K562 (cell line): Measurements from ENCODE around the gene HMCES. TPM values are rescaled to one million over a fixed set of nuclear protein-coding genes. Genes with fewer than 3 reads are reported as not detected.
A peak's percentile ranks its signal among the peaks of the same experiment; 100 is the strongest.

Experiments used
- ARNT ChIP-seq, 2 experiments: fragments of 450-650 bp; IDR thresholded peaks; 2 replicates each; pipeline ENCODE4 v1.6.1; 2016; ENCODE audit warnings: mild to moderate bottlenecking in 1 of 2
- CC2D1A ChIP-seq: fragments of 450-650 bp; IDR thresholded peaks from 2 replicates; pipeline ENCODE4 v1.6.1; 2017; ENCODE audit warnings: mild to moderate bottlenecking
- CREB3L1 ChIP-seq: fragments of 450-650 bp; IDR thresholded peaks from 2 replicates; pipeline ENCODE4 v1.6.1; 2014; ENCODE audit warnings: low read depth, mild to moderate bottlenecking, moderate library complexity, borderline replicate concordance
- EGR1 ChIP-seq: fragments of 450-650 bp; conservative IDR thresholded peaks from 2 replicates; pipeline ENCODE4 v1.6.1; 2017; ENCODE audit warnings: mild to moderate bottlenecking
- FOXA1 ChIP-seq: fragments of 450-650 bp; IDR thresholded peaks from 2 replicates; pipeline ENCODE4 v1.6.1; 2016; ENCODE audit warnings: mild to moderate bottlenecking, borderline replicate concordance
- FOXK2 ChIP-seq, 2 experiments: fragments of 450-650 bp; IDR thresholded peaks in 1 of 2; conservative IDR thresholded peaks in 1 of 2; 2 replicates each; pipeline ENCODE4 v1.6.1; 2016; ENCODE audit warnings: low read depth in 2 of 2, mild to moderate bottlenecking in 1 of 2
- FOXP1 ChIP-seq: sonication (generic); formaldehyde crosslinking; IDR thresholded peaks from 2 replicates; pipeline ENCODE4 v1.8.0; 2022; ENCODE audit warnings: mild to moderate bottlenecking, missing genetic modification reagents
- GMEB1 ChIP-seq: fragments of 250-450 bp; sonication (Bioruptor Pico); IDR thresholded peaks from 2 replicates; pipeline ENCODE4 v1.4.0; 2020; ENCODE audit warnings: mild to moderate bottlenecking
- MTA1 ChIP-seq: fragments of 450-650 bp; IDR thresholded peaks from 2 replicates; pipeline ENCODE4 v1.6.1; 2017; ENCODE audit warnings: borderline replicate concordance
- PHF8 ChIP-seq: fragments of 200-600 bp; sonication (generic); IDR thresholded peaks from 2 replicates; pipeline ENCODE4 v1.6.1; 2012; ENCODE audit warnings: mixed run types, mild to moderate bottlenecking, inconsistent platforms, low read length, moderate library complexity, borderline replicate concordance
- TEAD4 ChIP-seq, 2 experiments: sonication (generic) in 1 of 2; formaldehyde crosslinking in 1 of 2; IDR thresholded peaks; 2 replicates each; pipeline versions ENCODE4 v1.6.1 to v1.8.0; 2012 to 2022; ENCODE audit warnings: borderline replicate concordance in 1 of 2, inconsistent platforms in 1 of 2, low read length in 1 of 2, mild to moderate bottlenecking in 1 of 2, missing genetic modification reagents in 1 of 2
- YBX1 ChIP-seq: fragments of 450-650 bp; IDR thresholded peaks from 2 replicates; pipeline ENCODE4 v1.7.1; 2016; ENCODE audit warnings: mild to moderate bottlenecking
- ZNF212 ChIP-seq: fragments of 450-650 bp; formaldehyde crosslinking; IDR thresholded peaks from 2 replicates; pipeline ENCODE4 v1.4.0; 2020; ENCODE audit warnings: mild to moderate bottlenecking
- ZNF407 ChIP-seq: fragments of 450-650 bp; IDR thresholded peaks from 2 replicates; pipeline ENCODE4 v1.6.1; 2016; ENCODE audit warnings: low read depth
- ZNF695 ChIP-seq: fragments of 450-650 bp; formaldehyde crosslinking; IDR thresholded peaks from 2 replicates; pipeline ENCODE4 v1.4.0; 2020; ENCODE audit warnings: mild to moderate bottlenecking, moderate library complexity
- ZNF696 ChIP-seq: fragments of 250-450 bp; sonication (Bioruptor Pico); conservative IDR thresholded peaks from 2 replicates; pipeline ENCODE4 v1.4.0; 2020; ENCODE audit warnings: mild to moderate bottlenecking, moderate library complexity
- polyA plus RNA-seq, 8 experiments: library from polyadenylated mRNA; depleted of rRNA in 4 of 8; stranded (reverse) in 5 of 8; unstranded in 3 of 8; fragments of >200 nt; fragmentation: Nextera tagmentation in 2 of 8; fragmentation: Illumina TruSeq in 1 of 8; extraction: Ambion mirVana in 2 of 8; extraction: Trizol in 1 of 8; gene quantifications; 2 replicates each; pipeline versions ENCODE4 v1.2.1 to v1.2.3, GENCODE V29; 2011 to 2014; ENCODE audit warnings: inconsistent platforms in 1 of 8, missing spikeins in 1 of 8
- total RNA-seq, 7 experiments: library from RNA; depleted of rRNA in 6 of 7; stranded (reverse); fragments of >200 nt in 6 of 7; fragmentation: Illumina TruSeq in 2 of 7; extraction: Trizol in 2 of 7; gene quantifications; 2 replicates each; pipeline versions ENCODE4 v1.2.1 to v1.2.3, GENCODE V29; 2011 to 2021; ENCODE audit warnings: low replicate concordance in 1 of 7
- TF ChIP-seq, protein P1 (sequence below): fragments of 250-450 bp; sonication (Bioruptor Pico); IDR thresholded peaks from 2 replicates; pipeline ENCODE4 v1.9.0; 2021; ENCODE audit warnings: mild to moderate bottlenecking

Gene HMCES
- total and polyA plus RNA-seq, 9 of the 15 experiments (the other 6 are each of a cell fraction or from before 2014, with no cell fraction given), result 18.8 to 45.3 (median 24.8) TPM

GRCh38 chr3:129316248-129317013, 37.8 kb downstream of the HMCES start (continued):
- TF ChIP-seq ZNF407 (no peak), PHF8 (peak; percentile 39; the same call in 1 of the 2 replicates), FOXA1 (no peak), ZNF212 (CRISPR knock-in tag) (no peak), FOXK2 (conservative IDR thresholded peaks at IDR 0.05 in 1 of 2, IDR thresholded peaks at IDR 0.05 in 1 of 2; ENCODE audit: low read depth in 2 of 2) (peak; percentile 99 to 100), MTA1 (no peak), YBX1 (no peak), ZNF696 (CRISPR knock-in tag) (no peak), ARNT (IDR thresholded peaks at IDR 0.05) (no peak), GMEB1 (no peak), CREB3L1 (no peak; the same call in 1 of the 2 replicates), FOXP1 (0 out of 2 replicates have a peak, but pooled peaks have one; percentile 19), TEAD4 (IDR thresholded peaks at IDR 0.05; ENCODE audit: low read length) (no peak), TEAD4 (CRISPR knock-in tag; IDR thresholded peaks at IDR 0.05; ENCODE audit: borderline replicate concordance) (no peak), ZNF695 (no peak), CC2D1A (no peak), EGR1 (no peak)
- TF ChIP-seq, protein P1, sequence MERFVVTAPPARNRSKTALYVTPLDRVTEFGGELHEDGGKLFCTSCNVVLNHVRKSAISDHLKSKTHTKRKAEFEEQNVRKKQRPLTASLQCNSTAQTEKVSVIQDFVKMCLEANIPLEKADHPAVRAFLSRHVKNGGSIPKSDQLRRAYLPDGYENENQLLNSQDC (CRISPR knock-in tag), result no peak; the same call in 1 of the 2 replicates
